ENCODE results near the gene SOWAHD. TPM values are rescaled to one million over a fixed set of nuclear protein-coding genes. Genes with fewer than 3 reads are reported as not detected.

SOWAHD gene
- polyA plus RNA-seq, 2 of the 4 experiments (the other 2 are of a cell fraction): 0.05 to 0.09 TPM

GRCh38 chrX:119735467-119735866 is 22.9 kb upstream of the SOWAHD start:
- DNase-seq (ENCODE audit: low read depth in 1 of 2, low spot score in 1 of 2) (no peak), ATAC-seq (no peak; a peak in 2 of 6 replicates), FAIRE-seq (no peak)
- Histone ChIP-seq H3K4me1 (no peaks in the 10 kb centered on the region), H3K27ac (no peak overlapping the region), H3K4me3 (no peak overlapping the region), H3K4me2 (no peak overlapping the region), H3K9me3 (no peaks in the 10 kb centered on the region)
- ChIA-PET POLR2A (no interaction called here), CTCF (interaction anchor here (1.8 kb wide), 1 partner anchor 17 kb away, joined by 4 read pairs; no protein-coding TSS in a partner anchor)
- TF ChIP-seq GATA3 (IDR thresholded peaks at IDR 0.05; ENCODE audit: borderline replicate concordance) (no peak), HES2 (IDR thresholded peaks at IDR 0.05) (no peak), ATOH8 (CRISPR knock-in tag; IDR thresholded peaks at IDR 0.05; ENCODE audit: low read depth) (no peak), KDM5A (IDR thresholded peaks at IDR 0.05) (no peak), NR3C1 (IDR thresholded peaks at IDR 0.05) (no peak), BHLHE40 (IDR thresholded peaks at IDR 0.05; ENCODE audit: low read depth, low read length) (no peak), REST (IDR thresholded peaks at IDR 0.05) (no peak), EHF (CRISPR knock-in tag; IDR thresholded peaks at IDR 0.05) (no peak), HDAC2 (IDR thresholded peaks at IDR 0.05) (no peak), RAD21 (conservative IDR thresholded peaks at IDR 0.05 in 1 of 2, IDR thresholded peaks at IDR 0.05 in 1 of 2) (no peak), HMGXB4 (CRISPR knock-in tag; IDR thresholded peaks at IDR 0.05; ENCODE audit: borderline replicate concordance) (no peak), MAFK (IDR thresholded peaks at IDR 0.05; ENCODE audit: partially characterized antibody) (no peak), HOXB13 (CRISPR knock-in tag; IDR thresholded peaks at IDR 0.05; ENCODE audit: low read depth) (no peak), JUNB (IDR thresholded peaks at IDR 0.05) (no peak), CBX2 (IDR thresholded peaks at IDR 0.05; ENCODE audit: borderline replicate concordance, low read depth) (no peak), RNF2 (IDR thresholded peaks at IDR 0.05; ENCODE audit: borderline replicate concordance, low read depth) (no peak)
- WGBS (ENCODE audit: missing lambda C conversion rate): 78% methylated on average over 4 of the region's 6 CpGs

- H3K27ac ChIP-seq: no peak overlapping the region
- no peak for FAIRE-seq
- H3K4me3 ChIP-seq: no peak overlapping the region
- POLR2A ChIA-PET: no interaction called here
- 46% methylated on average over 12 of the region's 12 CpGs for WGBS (ENCODE audit: missing lambda C conversion rate)
- H3K4me1 ChIP-seq: no peaks in the 10 kb centered on the region
- H3K9me3 ChIP-seq: no peaks in the 10 kb centered on the region
- no peak for DNase-seq (ENCODE audit: low read depth in 1 of 2, low spot score in 1 of 2)
- ATAC-seq: no peak
- H3K4me2 ChIP-seq: no peak overlapping the region
- CTCF ChIA-PET: interaction anchor here (0.8 to 1.1 kb wide), 2 partner anchors 8 to 220 kb away, joined by 3 read pairs; no protein-coding TSS in a partner anchor
- TF ChIP-seq REST (IDR thresholded peaks at IDR 0.05) (no peak), NFE2L2 (conservative IDR thresholded peaks at IDR 0.05; ENCODE audit: low read length) (no peak), KDM1A (IDR thresholded peaks at IDR 0.05; ENCODE audit: low read depth) (no peak), ZNF302 (CRISPR knock-in tag; IDR thresholded peaks at IDR 0.05) (no peak), EHF (CRISPR knock-in tag; IDR thresholded peaks at IDR 0.05) (no peak), POLR2AphosphoS2 (conservative IDR thresholded peaks at IDR 0.05; ENCODE audit: low read length) (no peak), FOXS1 (CRISPR knock-in tag; IDR thresholded peaks at IDR 0.05) (no peak), ZSCAN20 (CRISPR knock-in tag; IDR thresholded peaks at IDR 0.05) (no peak), RCOR1 (IDR thresholded peaks at IDR 0.05; ENCODE audit: low read depth, low read length) (no peak), ZC3H11A (IDR thresholded peaks at IDR 0.05) (no peak), E2F6 (IDR thresholded peaks at IDR 0.05; ENCODE audit: borderline replicate concordance, low read depth) (no peak), MAZ (IDR thresholded peaks at IDR 0.05; ENCODE audit: borderline replicate concordance, low read depth, low read length) (no peak), ZFP36 (IDR thresholded peaks at IDR 0.05; ENCODE audit: borderline replicate concordance, partially characterized antibody) (no peak), HDAC2 (IDR thresholded peaks at IDR 0.05) (no peak)
Observed at GRCh38 chrX:119736206-119736764, 22.1 kb upstream of the SOWAHD start.
